Measurements from ENCODE around the gene CCDC50. TPM values are rescaled to one million over a fixed set of nuclear protein-coding genes. Genes with fewer than 3 reads are reported as not detected.

CCDC50 gene
- total RNA-seq, 1 donor from 2014 or later, result 134 TPM

- no peak for DNase-seq (ENCODE audit: low read depth)
- no peak overlapping the region for H3K4me3 ChIP-seq (ENCODE audit: low read depth, low read length)
- TF ChIP-seq CTCF (conservative IDR thresholded peaks at IDR 0.05; ENCODE audit: low read depth, low read length), result no peak
Observed at GRCh38 chr3:191343913-191344312, 14.7 kb downstream of the CCDC50 start.

GRCh38 chr3:191345334-191345733 lies 16.1 kb downstream of the CCDC50 start:
- DNase-seq (ENCODE audit: low read depth), result no peak
- H3K4me3 ChIP-seq (ENCODE audit: low read depth, low read length), result no peak overlapping the region
- no peak for TF ChIP-seq CTCF (conservative IDR thresholded peaks at IDR 0.05; ENCODE audit: low read depth, low read length)

GRCh38 chr3:191347228-191347627 lies 18.0 kb downstream of the CCDC50 start:
- TF ChIP-seq CTCF (conservative IDR thresholded peaks at IDR 0.05; ENCODE audit: low read depth, low read length), result no peak
- H3K4me3 ChIP-seq (ENCODE audit: low read depth, low read length), result no peak overlapping the region
- DNase-seq (ENCODE audit: low read depth), result no peak

GRCh38 chr3:191348098-191348497 lies 18.9 kb downstream of the CCDC50 start:
- TF ChIP-seq CTCF (conservative IDR thresholded peaks at IDR 0.05; ENCODE audit: low read depth, low read length), result no peak
- no peak overlapping the region for H3K4me3 ChIP-seq (ENCODE audit: low read depth, low read length)
- no peak for DNase-seq (ENCODE audit: low read depth)

- H3K4me3 ChIP-seq (ENCODE audit: low read depth, low read length), result no peak overlapping the region
Observed at GRCh38 chr3:191350396-191351090, 21.3 kb downstream of the CCDC50 start.

GRCh38 chr3:191352014-191352413 lies 22.8 kb downstream of the CCDC50 start:
- no peak overlapping the region for H3K4me3 ChIP-seq (ENCODE audit: low read depth, low read length)
- TF ChIP-seq CTCF (conservative IDR thresholded peaks at IDR 0.05; ENCODE audit: low read depth, low read length), result no peak
- no peak for DNase-seq (ENCODE audit: low read depth)

More at GRCh38 chr3:191350396-191351090, 21.3 kb downstream of the CCDC50 start:
- TF ChIP-seq CTCF (conservative IDR thresholded peaks at IDR 0.05; ENCODE audit: low read depth, low read length), result no peak
- DNase-seq (ENCODE audit: low read depth), result no peak

Data from epithelial cell of proximal tubule (primary cell).